Caco-2 (cell line): ENCODE measurements around the gene NME3. TPM values are rescaled to one million over a fixed set of nuclear protein-coding genes. Genes with fewer than 3 reads are reported as not detected.
"Not testable (repeated sequence)": the region's sequence is repeated elsewhere in the genome, so short reads cannot be mapped to it uniquely, and the experiment has no call there.

ENCODE experiments used
- BruUV-seq: library from RNA; stranded (reverse); fragments of 400-500 nt; replicated peaks from 2 replicates; lab custom pipeline; 2021; lab: Mats Ljungman, UMichigan
- CTCF ChIA-PET: fragments of 300-600 bp; sonication (Branson Sonifier 250); formaldehyde crosslinking; loops from one replicate; lab custom pipeline; 2022; ENCODE audit warnings: antibody characterized with exemption; lab: Charles Lee
- POLR2A ChIA-PET: fragments of 300-600 bp; sonication (Branson Sonifier 250); formaldehyde crosslinking; loops from one replicate; lab custom pipeline; 2022; ENCODE audit warnings: antibody characterized with exemption; lab: Charles Lee
- DNase-seq, 2 experiments: peaks; one replicate each; pipeline versions ENCODE4 v3.0.0 to v3.0.0-alpha.2; 2020 to 2022
- H3K27me3 ChIP-seq: replicated peaks from 2 replicates; pipeline ENCODE4 v1.6.0; 2011; ENCODE audit warnings: low read length; ENCODE audit not compliant: control insufficient read depth, insufficient read depth
- H3K36me3 ChIP-seq: 2 replicates; pipeline ENCODE4 v1.5.1; 2011; ENCODE audit warnings: low read length; ENCODE audit not compliant: control insufficient read depth, insufficient read depth
- H3K4me1 ChIP-seq: fragments of 250-450 bp; sonication (Bioruptor Pico); 2 replicates; pipeline ENCODE4 v1.5.1; 2020; ENCODE audit warnings: mild to moderate bottlenecking
- H3K4me3 ChIP-seq: 2 replicates; pipeline ENCODE4 v1.5.1; 2011; ENCODE audit warnings: low read depth, mild to moderate bottlenecking, control low read depth, low read length
- H3K9me3 ChIP-seq: fragments of 250-450 bp; sonication (Bioruptor Pico); 2 replicates; pipeline ENCODE4 v1.5.1; 2020; ENCODE audit warnings: mild to moderate bottlenecking, moderate library complexity
- H3K27ac Mint-ChIP-seq: one replicate; pipeline ENCODE4 v1.8.0; 2022; ENCODE audit warnings: mixed read lengths; ENCODE audit not compliant: unreplicated experiment
- H3K27me3 Mint-ChIP-seq: one replicate; pipeline ENCODE4 v1.8.0; 2022; ENCODE audit warnings: mixed read lengths; ENCODE audit not compliant: insufficient read depth, unreplicated experiment
- H3K36me3 Mint-ChIP-seq: one replicate; pipeline ENCODE4 v1.8.0; 2022; ENCODE audit warnings: mild to moderate bottlenecking, mixed read lengths; ENCODE audit not compliant: insufficient read depth, unreplicated experiment
- H3K4me1 Mint-ChIP-seq: one replicate; pipeline ENCODE4 v1.8.0; 2022; ENCODE audit warnings: low read depth, mixed read lengths; ENCODE audit not compliant: unreplicated experiment
- H3K4me3 Mint-ChIP-seq: one replicate; pipeline ENCODE4 v1.8.0; 2022; ENCODE audit warnings: mild to moderate bottlenecking, moderate library complexity, mixed read lengths; ENCODE audit not compliant: unreplicated experiment
- H3K9me3 Mint-ChIP-seq: one replicate; pipeline ENCODE4 v1.8.0; 2022; ENCODE audit warnings: mixed read lengths; ENCODE audit not compliant: unreplicated experiment
- intact Hi-C: fragments of 100-400 bp; cut with micrococcal nuclease; formaldehyde crosslinking; loops from one replicate; pipeline ENCODE4 v1.10.0; 2022; ENCODE audit not compliant: unreplicated experiment
- total RNA-seq: library from RNA; stranded (reverse); gene quantifications from 2 replicates; pipeline ENCODE4 v1.2.3, GENCODE V29; 2022
- TF ChIP-seq, protein P1 (sequence below), 2 experiments: fragments of 200-600 bp in 1 of 2; IDR thresholded peaks; 1 replicate in 1 of 2; 2 replicates in 1 of 2; pipeline versions ENCODE4 v1.5.1 to v1.8.0; 2011 to 2022; ENCODE audit warnings: antibody characterized with exemption in 1 of 2, control low read depth in 1 of 2, inconsistent platforms in 1 of 2, low read depth in 1 of 2, low read length in 1 of 2, mild to moderate bottlenecking in 1 of 2, moderate library complexity in 1 of 2; ENCODE audit not compliant: insufficient read depth in 1 of 2, severe bottlenecking in 1 of 2, unreplicated experiment in 1 of 2

The NME3 gene
- total RNA-seq, 1 experiment from 2014 or later: 7.0 TPM

DNA sequence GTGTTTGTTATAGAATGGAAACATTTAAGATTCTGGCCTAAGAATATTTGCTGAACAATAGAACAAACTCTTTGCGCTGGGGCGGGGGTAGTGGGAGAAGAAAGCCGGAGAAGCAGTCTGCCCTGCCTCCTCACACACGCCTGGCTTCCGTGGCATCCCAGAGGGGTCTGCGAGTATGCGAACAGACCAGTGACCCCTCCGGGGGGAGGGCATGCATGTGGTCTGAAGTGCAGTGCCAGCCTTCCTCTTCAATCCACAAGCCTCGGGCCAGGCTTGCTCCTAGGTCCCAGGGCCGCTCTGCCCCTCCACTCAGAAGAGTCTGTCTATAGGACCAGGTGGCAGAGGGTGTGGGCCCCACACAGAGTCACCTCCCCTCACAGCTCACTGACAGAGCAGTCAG is 36.3 kb upstream of the NME3 start:
- CTCF ChIA-PET: no interaction called here

GRCh38 chr16:1800701-1801100 is 29.4 kb upstream of the NME3 start:
- H3K27ac Mint-ChIP-seq: no peak overlapping the region
- TF ChIP-seq, protein P1, sequence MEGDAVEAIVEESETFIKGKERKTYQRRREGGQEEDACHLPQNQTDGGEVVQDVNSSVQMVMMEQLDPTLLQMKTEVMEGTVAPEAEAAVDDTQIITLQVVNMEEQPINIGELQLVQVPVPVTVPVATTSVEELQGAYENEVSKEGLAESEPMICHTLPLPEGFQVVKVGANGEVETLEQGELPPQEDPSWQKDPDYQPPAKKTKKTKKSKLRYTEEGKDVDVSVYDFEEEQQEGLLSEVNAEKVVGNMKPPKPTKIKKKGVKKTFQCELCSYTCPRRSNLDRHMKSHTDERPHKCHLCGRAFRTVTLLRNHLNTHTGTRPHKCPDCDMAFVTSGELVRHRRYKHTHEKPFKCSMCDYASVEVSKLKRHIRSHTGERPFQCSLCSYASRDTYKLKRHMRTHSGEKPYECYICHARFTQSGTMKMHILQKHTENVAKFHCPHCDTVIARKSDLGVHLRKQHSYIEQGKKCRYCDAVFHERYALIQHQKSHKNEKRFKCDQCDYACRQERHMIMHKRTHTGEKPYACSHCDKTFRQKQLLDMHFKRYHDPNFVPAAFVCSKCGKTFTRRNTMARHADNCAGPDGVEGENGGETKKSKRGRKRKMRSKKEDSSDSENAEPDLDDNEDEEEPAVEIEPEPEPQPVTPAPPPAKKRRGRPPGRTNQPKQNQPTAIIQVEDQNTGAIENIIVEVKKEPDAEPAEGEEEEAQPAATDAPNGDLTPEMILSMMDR (IDR thresholded peaks at IDR 0.05; ENCODE audit: insufficient read depth in 1 of 2, low read depth in 1 of 2, low read length in 1 of 2, severe bottlenecking in 1 of 2, unreplicated experiment in 1 of 2): no peak
- no peaks in the 10 kb centered on the region for H3K4me1 Mint-ChIP-seq
- H3K9me3 Mint-ChIP-seq: no peaks in the 10 kb centered on the region
- no TSS peak for BruUV-seq
- Histone ChIP-seq H3K27me3 (no peaks in the 10 kb centered on the region), H3K36me3 (no peaks in the 10 kb centered on the region), H3K4me1 (no peaks in the 10 kb centered on the region), H3K9me3 (peaks cover 14% of the 10 kb centered on the region; the same call in 1 of the 2 replicates), H3K4me3 (no peak overlapping the region)
- intact Hi-C loops: no loop called here
- POLR2A ChIA-PET: no interaction called here
- H3K36me3 Mint-ChIP-seq: peaks cover 5% of the 10 kb centered on the region
- no peak for DNase-seq
- no peaks in the 10 kb centered on the region for H3K27me3 Mint-ChIP-seq
- CTCF ChIA-PET: interaction anchor here (0.7 kb wide), 1 partner anchor 77 kb away, joined by 3 read pairs; no protein-coding TSS in a partner anchor
- no peak overlapping the region for H3K4me3 Mint-ChIP-seq

More for the DNA sequence above, 36.3 kb upstream of the NME3 start:
- H3K27me3 ChIP-seq: no peaks in the 10 kb centered on the region
- intact Hi-C loops: no loop called here
- no peaks in the 10 kb centered on the region for H3K4me1 ChIP-seq
- TF ChIP-seq, protein P1 (IDR thresholded peaks at IDR 0.05; ENCODE audit: insufficient read depth in 1 of 2, low read depth in 1 of 2, low read length in 1 of 2, severe bottlenecking in 1 of 2, unreplicated experiment in 1 of 2): no peak
- no peak overlapping the region for H3K27ac Mint-ChIP-seq
- H3K36me3 Mint-ChIP-seq: peaks cover 5% of the 10 kb centered on the region
- no peaks in the 10 kb centered on the region for H3K9me3 Mint-ChIP-seq
- no peaks in the 10 kb centered on the region for H3K9me3 ChIP-seq
- no peaks in the 10 kb centered on the region for H3K36me3 ChIP-seq
- H3K4me1 Mint-ChIP-seq: no peaks in the 10 kb centered on the region
- no peaks in the 10 kb centered on the region for H3K27me3 Mint-ChIP-seq
- POLR2A ChIA-PET: no interaction called here
- BruUV-seq: no TSS peak
- DNase-seq: no peak
- H3K4me3 ChIP-seq: no peak overlapping the region
- H3K4me3 Mint-ChIP-seq: no peak overlapping the region

- DNase-seq, H3K27me3 ChIP-seq, BruUV-seq, CTCF ChIA-PET, H3K4me1 ChIP-seq, H3K36me3 Mint-ChIP-seq, intact Hi-C loops, POLR2A ChIA-PET, H3K9me3 Mint-ChIP-seq, H3K4me1 Mint-ChIP-seq, H3K4me3 Mint-ChIP-seq, H3K36me3 ChIP-seq, H3K27ac Mint-ChIP-seq, H3K27me3 Mint-ChIP-seq, H3K4me3 ChIP-seq: not testable (repeated sequence)
- peaks cover 14% of the 10 kb centered on the region; the same call in 1 of the 2 replicates for H3K9me3 ChIP-seq
These were observed 27.9 kb upstream of the NME3 start for GRCh38 chr16:1799263-1799662.
